SK-N-SH (cell line): ENCODE measurements around the gene TBCD.

ENCODE experiments used
- CTCF ChIP-seq: fragments of 200-600 bp; sonication (generic); IDR thresholded peaks from 2 replicates; pipeline ENCODE4 v1.6.1; 2017; ENCODE audit warnings: antibody characterized with exemption, mild to moderate bottlenecking, moderate library complexity
- POLR2AphosphoS5 ChIP-seq: IDR thresholded peaks from 2 replicates; pipeline ENCODE4 v1.6.1; 2012; ENCODE audit warnings: low read depth, low read length

- no peak for TF ChIP-seq POLR2AphosphoS5
- no peak for TF ChIP-seq CTCF
Observed at GRCh38 chr17:82713071-82713723, 38.7 kb upstream of the TBCD start.
